HCT116 (cell line): Measurements from ENCODE around the gene KCND2. TPM values are rescaled to one million over a fixed set of nuclear protein-coding genes. Genes with fewer than 3 reads are reported as not detected.

ENCODE experiments used
- ATAC-seq: fragments of 200-7000 bp; cut with Tn5 transposase; 2 replicates; pipeline ENCODE4 v1.9.1; 2020; ENCODE audit warnings: mild to moderate bottlenecking, moderate library complexity
- BruUV-seq: library from RNA; stranded (reverse); fragments of 400-500 nt; replicated peaks from 2 replicates; lab custom pipeline; 2021; lab: Mats Ljungman, UMichigan
- CTCF ChIA-PET: fragments of 300-600 bp; sonication (Branson Sonifier 250); formaldehyde crosslinking; loops from one replicate; lab custom pipeline; 2021; ENCODE audit warnings: antibody characterized with exemption; lab: Charles Lee
- POLR2A ChIA-PET: fragments of 300-600, 350-600 bp; sonication (Branson Sonifier 250); formaldehyde crosslinking; loops from one replicate; lab custom pipeline; 2021; ENCODE audit warnings: antibody characterized with exemption; lab: Charles Lee
- RAD21 ChIA-PET, 2 experiments: fragments of 300-600 bp; sonication (Branson Sonifier 250); formaldehyde crosslinking; loops; one replicate each; lab custom pipeline; 2023; ENCODE audit warnings: low total read pairs in 2 of 2; ENCODE audit not compliant: uncharacterized antibody in 2 of 2, unreplicated experiment in 2 of 2, low non-redundant PET in 1 of 2; lab: Charles Lee
- DNase-seq: peaks from one replicate; pipeline ENCODE4 v3.0.0-alpha.2; 2010; ENCODE audit warnings: low read depth, low spot score
- H2AFZ ChIP-seq: fragments of 200-600 bp; shearing (Covaris generic), sonication (generic); 2 replicates; pipeline ENCODE4 v1.6.1; 2017; ENCODE audit warnings: low read depth, mixed run types, mixed read lengths, antibody characterized with exemption, low read length; ENCODE audit not compliant: poor library complexity, severe bottlenecking
- H3K27ac ChIP-seq: 2 replicates; pipeline ENCODE4 v1.5.1; 2012; ENCODE audit warnings: low read depth, low read length
- H3K27me3 ChIP-seq: fragments of 200-600 bp; sonication (generic); 2 replicates; pipeline ENCODE4 v1.6.1; 2016; ENCODE audit warnings: mixed run types, low read length, mixed read lengths; ENCODE audit not compliant: insufficient read depth
- H3K36me3 ChIP-seq, 2 experiments: fragments of 200-500 bp in 1 of 2; fragments of 200-600 bp in 1 of 2; sonication (Bioruptor generic) in 1 of 2; sonication (generic) in 1 of 2; 2 replicates each; pipeline versions ENCODE4 v1.5.1 to v1.6.1; 2014 to 2016; ENCODE audit warnings: low read length in 2 of 2, inconsistent platforms in 1 of 2, mixed read lengths in 1 of 2, mixed run types in 1 of 2; ENCODE audit not compliant: insufficient read depth in 2 of 2, control insufficient read depth in 1 of 2
- H3K4me1 ChIP-seq, 2 experiments: fragments of 200-600 bp in 1 of 2; sonication (generic) in 1 of 2; 2 replicates each; pipeline versions ENCODE4 v1.5.1 to v1.6.1; 2012 to 2017; ENCODE audit warnings: low read length in 2 of 2, inconsistent platforms in 1 of 2, mild to moderate bottlenecking in 1 of 2, mixed read lengths in 1 of 2, mixed run types in 1 of 2, moderate library complexity in 1 of 2; ENCODE audit not compliant: insufficient read depth in 2 of 2, control insufficient read depth in 1 of 2
- H3K4me2 ChIP-seq: fragments of 200-600 bp; sonication (generic); 2 replicates; pipeline ENCODE4 v1.6.1; 2017; ENCODE audit warnings: mixed run types, low read length, mixed read lengths
- H3K4me3 ChIP-seq, 2 experiments: fragments of 200-600 bp in 1 of 2; sonication (generic) in 1 of 2; replicated peaks in 1 of 2; 2 replicates each; pipeline ENCODE4 v1.5.1; 2011 to 2016; ENCODE audit warnings: low read length in 2 of 2, control low read depth in 1 of 2, low read depth in 1 of 2, mild to moderate bottlenecking in 1 of 2, mixed read lengths in 1 of 2, mixed run types in 1 of 2
- H3K79me2 ChIP-seq: fragments of 200-600 bp; sonication (generic); 2 replicates; pipeline ENCODE4 v1.6.1; 2017; ENCODE audit warnings: mild to moderate bottlenecking, mixed run types, low read length, moderate library complexity, mixed read lengths; ENCODE audit not compliant: insufficient read depth
- H3K9ac ChIP-seq: fragments of 200-600 bp; sonication (generic); 2 replicates; pipeline ENCODE4 v1.6.1; 2016; ENCODE audit warnings: low read length, mixed read lengths
- H3K9me2 ChIP-seq: fragments of 200-600 bp; sonication (generic), shearing (Covaris generic); 2 replicates; pipeline ENCODE4 v1.6.1; 2017; ENCODE audit warnings: mixed run types, mild to moderate bottlenecking, moderate library complexity; ENCODE audit not compliant: insufficient read depth
- H3K9me3 ChIP-seq, 2 experiments: fragments of 200-500 bp in 1 of 2; fragments of 200-600 bp in 1 of 2; sonication (Bioruptor generic) in 1 of 2; sonication (generic) in 1 of 2; 2 replicates each; pipeline ENCODE4 v1.6.1; 2014 to 2017; ENCODE audit warnings: low read length in 2 of 2, mixed read lengths in 2 of 2, inconsistent platforms in 1 of 2, low read depth in 1 of 2, mild to moderate bottlenecking in 1 of 2, mixed run types in 1 of 2, moderate library complexity in 1 of 2; ENCODE audit not compliant: control insufficient read depth in 1 of 2, insufficient read depth in 1 of 2
- H4K20me1 ChIP-seq: fragments of 200-600 bp; sonication (generic), shearing (Covaris generic); 2 replicates; pipeline ENCODE4 v1.6.1; 2017; ENCODE audit warnings: mixed run types, mild to moderate bottlenecking, moderate library complexity; ENCODE audit not compliant: insufficient read depth
- CBX3 ChIP-seq: IDR thresholded peaks from 2 replicates; pipeline ENCODE4 v1.6.1; 2012; ENCODE audit warnings: low read depth
- CEBPB ChIP-seq: IDR thresholded peaks from 2 replicates; pipeline ENCODE4 v1.6.1; 2012; ENCODE audit warnings: low read depth
- EZH2phosphoT487 ChIP-seq: fragments of 200-600 bp; IDR thresholded peaks from 2 replicates; pipeline ENCODE4 v1.6.1; 2018; ENCODE audit warnings: antibody characterized with exemption, borderline replicate concordance
- MAX ChIP-seq: IDR thresholded peaks from 2 replicates; pipeline ENCODE4 v1.6.1; 2012
- POLR2A ChIP-seq: IDR thresholded peaks from 2 replicates; pipeline ENCODE4 v1.7.0; 2011; ENCODE audit warnings: borderline replicate concordance; ENCODE audit not compliant: insufficient read depth, insufficient read length; ENCODE audit errors: extremely low read depth
- RAD21 ChIP-seq: IDR thresholded peaks from 2 replicates; pipeline ENCODE4 v1.6.1; 2012; ENCODE audit warnings: low read depth, mild to moderate bottlenecking
- SP1 ChIP-seq: IDR thresholded peaks from 2 replicates; pipeline ENCODE4 v1.6.1; 2012; ENCODE audit warnings: low read depth
- TCF7L2 ChIP-seq: IDR thresholded peaks from 2 replicates; pipeline ENCODE4 v1.7.0; 2011; ENCODE audit warnings: borderline replicate concordance, inconsistent platforms; ENCODE audit not compliant: insufficient read depth, insufficient read length; ENCODE audit errors: extremely low read depth
- ZFX ChIP-seq: fragments of 450-650 bp; IDR thresholded peaks from 2 replicates; pipeline ENCODE4 v1.6.1; 2017
- ZNF274 ChIP-seq: fragments of 200-500 bp; sonication (Bioruptor generic); IDR thresholded peaks from 2 replicates; pipeline ENCODE4 v1.6.1; 2014; ENCODE audit warnings: mild to moderate bottlenecking, low read depth, low read length, inconsistent platforms
- intact Hi-C: fragments of 100-400 bp; cut with micrococcal nuclease; formaldehyde crosslinking; loops from 2 replicates; pipeline ENCODE4 v1.10.0; 2022
- total RNA-seq: library from RNA; stranded (reverse); gene quantifications from one replicate; pipeline ENCODE4 v1.2.1, GENCODE V29; 2021; ENCODE audit not compliant: unreplicated experiment

KCND2 gene
- total RNA-seq, 1 experiment from 2014 or later = 0.05 TPM

GRCh38 chr7:120436487-120437060, 163.6 kb downstream of the KCND2 start:
- H3K4me1 ChIP-seq = no peaks in the 10 kb centered on the region
- H3K9me2 ChIP-seq = no peaks in the 10 kb centered on the region; the same call in 1 of the 2 replicates
- no peak for TF ChIP-seq TCF7L2
- no peak for TF ChIP-seq CBX3
- TF ChIP-seq EZH2phosphoT487 = no peak
- no peak for TF ChIP-seq RAD21
- no peak for TF ChIP-seq ZFX
- TF ChIP-seq POLR2A = no peak
- TF ChIP-seq CEBPB = no peak
- ChIA-PET RAD21 (no interaction called here), CTCF (no interaction called here), POLR2A (no interaction called here)
- H3K9ac ChIP-seq = no peak overlapping the region
- H3K27me3 ChIP-seq = no peaks in the 10 kb centered on the region
- H3K27ac ChIP-seq = no peak overlapping the region
- H3K79me2 ChIP-seq = no peaks in the 10 kb centered on the region
- ATAC-seq (no peak), DNase-seq (no peak)
- no TSS peak for BruUV-seq
- no peaks in the 10 kb centered on the region for H4K20me1 ChIP-seq
- no peak overlapping the region for H3K4me3 ChIP-seq
- no peak overlapping the region for H3K4me2 ChIP-seq
- intact Hi-C loops = no loop called here
- no peaks in the 10 kb centered on the region for H3K9me3 ChIP-seq
- no peaks in the 10 kb centered on the region for H3K36me3 ChIP-seq
- no peak overlapping the region for H2AFZ ChIP-seq

- H3K79me2 ChIP-seq = no peaks in the 10 kb centered on the region
- no peak overlapping the region for H2AFZ ChIP-seq
- ChIA-PET CTCF (no interaction called here), POLR2A (no interaction called here), RAD21 (no interaction called here)
- H3K27me3 ChIP-seq = no peaks in the 10 kb centered on the region
- DNase-seq (no peak), ATAC-seq (no peak)
- no peaks in the 10 kb centered on the region for H3K36me3 ChIP-seq
- H3K4me2 ChIP-seq = no peak overlapping the region
- no peak overlapping the region for H3K27ac ChIP-seq
- BruUV-seq = no TSS peak
- intact Hi-C loops = no loop called here
- H3K9ac ChIP-seq = no peak overlapping the region
- H3K4me1 ChIP-seq = no peaks in the 10 kb centered on the region
- H3K9me3 ChIP-seq = no peaks in the 10 kb centered on the region
- H3K4me3 ChIP-seq = no peak overlapping the region
- H4K20me1 ChIP-seq = no peaks in the 10 kb centered on the region
- TF ChIP-seq ZNF274 (no peak), MAX (no peak), SP1 (no peak)
- H3K9me2 ChIP-seq = no peaks in the 10 kb centered on the region
These were observed 168.9 kb downstream of the KCND2 start for GRCh38 chr7:120441850-120442249.
